ENCODE results near the gene NAT16. TPM values are rescaled to one million over a fixed set of nuclear protein-coding genes. Genes with fewer than 3 reads are reported as not detected.

NAT16 gene
- total RNA-seq, 1 donor from 2014 or later = not detected

DNA sequence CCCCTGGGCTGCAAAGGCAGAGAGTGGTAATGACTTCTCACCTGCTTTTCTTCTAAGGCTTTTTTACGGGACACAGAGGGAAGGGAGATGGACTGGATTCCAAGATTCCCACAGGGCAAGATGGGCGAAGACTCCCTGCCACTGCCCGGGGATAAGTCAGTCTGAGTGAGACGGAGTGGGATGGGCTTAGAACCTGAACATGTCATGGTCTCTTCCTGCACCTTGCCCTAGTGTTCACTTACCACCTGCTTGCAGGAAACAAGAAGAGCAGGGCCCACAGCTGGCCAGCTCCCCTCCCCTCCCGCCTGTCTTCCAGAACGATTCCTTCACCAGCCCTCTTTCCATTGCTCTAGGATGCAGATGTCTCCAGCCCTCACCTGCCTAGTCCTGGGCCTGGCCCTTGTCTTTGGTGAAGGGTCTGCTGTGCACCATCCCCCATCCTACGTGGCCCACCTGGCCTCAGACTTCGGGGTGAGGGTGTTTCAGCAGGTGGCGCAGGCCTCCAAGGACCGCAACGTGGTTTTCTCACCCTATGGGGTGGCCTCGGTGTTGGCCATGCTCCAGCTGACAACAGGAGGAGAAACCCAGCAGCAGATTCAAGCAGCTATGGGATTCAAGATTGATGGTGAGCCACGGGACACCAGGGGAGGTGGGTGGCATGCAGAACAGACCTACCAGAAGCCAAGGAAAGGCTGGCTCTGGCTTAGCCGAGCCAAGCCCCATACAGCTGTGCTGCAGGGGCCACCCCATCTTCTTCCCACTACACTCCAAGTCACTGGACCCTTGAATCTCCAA is 51.9 kb downstream of the NAT16 start:
- H3K4me3 ChIP-seq (ENCODE audit: low read length in 3 of 3) = no peak overlapping the region
- peaks cover 0 to 22% (median 8%) of the 10 kb centered on the region in 3 donors for H3K27me3 ChIP-seq (ENCODE audit: control insufficient read depth in 3 of 3, insufficient read depth in 3 of 3, low read length in 3 of 3)
- peaks cover 23 to 29% (median 26%) of the 10 kb centered on the region in 3 donors for H3K4me1 ChIP-seq (ENCODE audit: control insufficient read depth in 3 of 3, insufficient read depth in 3 of 3, low read length in 3 of 3)
- no peak overlapping the region for H3K27ac ChIP-seq (ENCODE audit: low read depth, low read length)
- no peaks in the 10 kb centered on the region for H3K36me3 ChIP-seq (ENCODE audit: control insufficient read depth in 3 of 3, insufficient read depth in 3 of 3, low read length in 3 of 3)
- no peak overlapping the region for H3K9ac ChIP-seq (ENCODE audit: low read depth in 1 of 3, low read length in 3 of 3)
- H3K9me3 ChIP-seq (ENCODE audit: control insufficient read depth in 3 of 3, low read length in 3 of 3) = no peaks in the 10 kb centered on the region

DNA sequence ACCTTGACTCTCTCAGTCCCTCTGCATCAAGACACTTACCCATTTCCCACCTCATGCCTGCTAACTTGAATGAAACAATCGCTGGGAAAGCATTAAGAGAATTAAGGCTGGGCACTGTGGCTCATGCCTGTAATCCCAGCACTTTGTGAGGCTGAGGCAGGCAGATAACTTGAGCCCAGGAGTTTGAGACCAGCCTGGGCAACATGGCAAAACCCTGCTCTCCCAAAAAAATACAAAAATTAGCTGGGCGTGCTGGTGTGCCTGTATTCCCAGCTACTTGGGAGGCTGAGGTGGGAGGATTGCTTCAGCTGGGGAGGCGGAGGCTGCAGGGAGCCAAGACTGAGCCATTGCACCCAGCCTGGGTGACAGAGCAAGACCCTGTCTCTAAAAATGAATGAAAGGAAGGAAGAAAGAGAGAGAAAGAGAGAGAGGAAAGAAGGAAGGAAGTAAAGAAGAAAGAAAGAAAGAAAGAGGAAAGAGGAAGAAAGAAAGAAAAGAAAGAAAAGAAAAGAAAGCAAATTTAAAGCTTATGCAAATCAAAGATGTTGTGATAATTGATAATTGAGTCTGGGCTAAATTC is 52.5 kb downstream of the NAT16 start:
- Histone ChIP-seq H3K27ac (ENCODE audit: low read depth, low read length) (peak overlapping the region; percentile 75), H3K4me1 (ENCODE audit: control insufficient read depth in 3 of 3, insufficient read depth in 3 of 3, low read length in 3 of 3) (peaks cover 26 to 34% (median 29%) of the 10 kb centered on the region in 3 donors), H3K4me3 (ENCODE audit: low read length in 3 of 3) (peak overlapping the region; percentile 37 to 61 (median 49))

DNA sequence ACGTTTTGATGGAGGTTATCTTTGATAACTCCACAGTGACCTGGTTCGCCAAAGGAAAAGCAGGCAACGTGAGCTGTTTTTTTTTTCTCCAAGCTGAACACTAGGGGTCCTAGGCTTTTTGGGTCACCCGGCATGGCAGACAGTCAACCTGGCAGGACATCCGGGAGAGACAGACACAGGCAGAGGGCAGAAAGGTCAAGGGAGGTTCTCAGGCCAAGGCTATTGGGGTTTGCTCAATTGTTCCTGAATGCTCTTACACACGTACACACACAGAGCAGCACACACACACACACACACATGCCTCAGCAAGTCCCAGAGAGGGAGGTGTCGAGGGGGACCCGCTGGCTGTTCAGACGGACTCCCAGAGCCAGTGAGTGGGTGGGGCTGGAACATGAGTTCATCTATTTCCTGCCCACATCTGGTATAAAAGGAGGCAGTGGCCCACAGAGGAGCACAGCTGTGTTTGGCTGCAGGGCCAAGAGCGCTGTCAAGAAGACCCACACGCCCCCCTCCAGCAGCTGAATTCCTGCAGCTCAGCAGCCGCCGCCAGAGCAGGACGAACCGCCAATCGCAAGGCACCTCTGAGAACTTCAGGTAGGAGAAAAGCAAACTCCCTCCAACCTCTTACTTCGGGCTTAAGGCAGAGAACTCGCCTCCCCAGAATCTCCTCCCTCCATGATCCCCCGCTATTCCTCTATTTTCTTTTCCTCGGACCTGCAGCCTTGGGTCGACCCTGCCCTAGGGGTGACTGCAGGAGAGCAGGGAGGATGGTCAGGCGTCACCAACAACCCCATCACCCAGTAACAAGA is 53.2 kb downstream of the NAT16 start, which contains the start of gene SERPINE1:
TSS of gene SERPINE1 (plus strand) at position 454 of the 809 bp plus-strand sequence. CDS start 1,290 bp downstream, outside the sequence.
- Histone ChIP-seq H3K9ac (ENCODE audit: low read depth in 1 of 3, low read length in 3 of 3) (peak within 1 kb of the TSS; percentile 33 to 45 (median 40)), H3K4me3 (ENCODE audit: low read length in 3 of 3) (peak within 1 kb of the TSS; percentile 37 to 61 (median 49)), H3K27ac (ENCODE audit: low read depth, low read length) (peak within 1 kb of the TSS; percentile 75), H3K36me3 (ENCODE audit: control insufficient read depth in 3 of 3, insufficient read depth in 3 of 3, low read length in 3 of 3) (no peaks in the 10 kb centered on the region), H3K4me1 (ENCODE audit: control insufficient read depth in 3 of 3, insufficient read depth in 3 of 3, low read length in 3 of 3) (peaks cover 31 to 38% (median 34%) of the 10 kb centered on the region in 3 donors), H3K9me3 (ENCODE audit: control insufficient read depth in 3 of 3, low read length in 3 of 3) (no peaks in the 10 kb centered on the region), H3K27me3 (ENCODE audit: control insufficient read depth in 3 of 3, insufficient read depth in 3 of 3, low read length in 3 of 3) (peaks cover 0 to 22% (median 8%) of the 10 kb centered on the region in 3 donors)

More for the DNA sequence above, 52.5 kb downstream of the NAT16 start:
- Histone ChIP-seq H3K9me3 (ENCODE audit: control insufficient read depth in 3 of 3, low read length in 3 of 3) (no peaks in the 10 kb centered on the region), H3K27me3 (ENCODE audit: control insufficient read depth in 3 of 3, insufficient read depth in 3 of 3, low read length in 3 of 3) (peaks cover 0 to 22% (median 8%) of the 10 kb centered on the region in 3 donors), H3K9ac (ENCODE audit: low read depth in 1 of 3, low read length in 3 of 3) (no peak overlapping the region), H3K36me3 (ENCODE audit: control insufficient read depth in 3 of 3, insufficient read depth in 3 of 3, low read length in 3 of 3) (no peaks in the 10 kb centered on the region)

- Histone ChIP-seq H3K27ac (ENCODE audit: low read depth, low read length) (peak overlapping the region; percentile 75), H3K4me3 (ENCODE audit: low read length in 3 of 3) (peak overlapping the region; percentile 37 to 54 (median 49)), H3K27me3 (ENCODE audit: control insufficient read depth in 3 of 3, insufficient read depth in 3 of 3, low read length in 3 of 3) (peaks cover 0 to 22% (median 8%) of the 10 kb centered on the region in 3 donors), H3K9me3 (ENCODE audit: control insufficient read depth in 3 of 3, low read length in 3 of 3) (no peaks in the 10 kb centered on the region), H3K9ac (ENCODE audit: low read depth in 1 of 3, low read length in 3 of 3) (peak overlapping the region in 1 of 3 donors; percentile 45), H3K4me1 (ENCODE audit: control insufficient read depth in 3 of 3, insufficient read depth in 3 of 3, low read length in 3 of 3) (peaks cover 34 to 39% (median 35%) of the 10 kb centered on the region in 3 donors), H3K36me3 (ENCODE audit: control insufficient read depth in 3 of 3, insufficient read depth in 3 of 3, low read length in 3 of 3) (no peaks in the 10 kb centered on the region)
These were observed 54.0 kb downstream of the NAT16 start for GRCh38 chr7:101125989-101126650.

GRCh38 chr7:101124376-101125056 is 55.6 kb downstream of the NAT16 start:
- H3K4me3 ChIP-seq (ENCODE audit: low read length in 3 of 3) = no peak overlapping the region
- H3K9ac ChIP-seq (ENCODE audit: low read depth in 1 of 3, low read length in 3 of 3) = no peak overlapping the region
- H3K9me3 ChIP-seq (ENCODE audit: control insufficient read depth in 3 of 3, low read length in 3 of 3) = no peaks in the 10 kb centered on the region
- peaks cover 0 to 22% (median 8%) of the 10 kb centered on the region in 3 donors for H3K27me3 ChIP-seq (ENCODE audit: control insufficient read depth in 3 of 3, insufficient read depth in 3 of 3, low read length in 3 of 3)
- no peaks in the 10 kb centered on the region for H3K36me3 ChIP-seq (ENCODE audit: control insufficient read depth in 3 of 3, insufficient read depth in 3 of 3, low read length in 3 of 3)
- H3K27ac ChIP-seq (ENCODE audit: low read depth, low read length) = peak overlapping the region; percentile 74
- H3K4me1 ChIP-seq (ENCODE audit: control insufficient read depth in 3 of 3, insufficient read depth in 3 of 3, low read length in 3 of 3) = peaks cover 34 to 39% (median 35%) of the 10 kb centered on the region in 3 donors

DNA sequence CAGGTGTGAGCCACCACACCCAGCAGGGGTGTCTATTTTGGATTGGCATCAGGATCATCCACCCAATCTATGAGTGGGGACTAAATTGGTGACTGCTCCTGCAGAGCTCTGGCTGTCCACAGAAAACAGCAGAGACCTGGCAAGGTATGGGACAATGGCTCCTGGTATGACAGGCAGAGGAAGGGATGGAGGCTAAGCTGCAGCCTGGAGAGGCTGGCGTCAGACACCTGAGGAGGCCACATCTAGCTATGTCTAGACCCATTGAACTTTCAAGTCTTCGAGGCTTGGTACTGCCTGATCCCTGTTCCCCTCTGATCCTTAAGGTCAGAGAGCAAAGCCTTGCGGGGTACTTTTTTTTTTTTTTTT is 56.4 kb downstream of the NAT16 start:
- Histone ChIP-seq H3K9ac (ENCODE audit: low read depth in 1 of 3, low read length in 3 of 3) (no peak overlapping the region), H3K4me1 (ENCODE audit: control insufficient read depth in 3 of 3, insufficient read depth in 3 of 3, low read length in 3 of 3) (peaks cover 34 to 39% (median 35%) of the 10 kb centered on the region in 3 donors), H3K27ac (ENCODE audit: low read depth, low read length) (peak overlapping the region; percentile 83), H3K4me3 (ENCODE audit: low read length in 3 of 3) (no peak overlapping the region), H3K9me3 (ENCODE audit: control insufficient read depth in 3 of 3, low read length in 3 of 3) (no peaks in the 10 kb centered on the region), H3K36me3 (ENCODE audit: control insufficient read depth in 3 of 3, insufficient read depth in 3 of 3, low read length in 3 of 3) (no peaks in the 10 kb centered on the region), H3K27me3 (ENCODE audit: control insufficient read depth in 3 of 3, insufficient read depth in 3 of 3, low read length in 3 of 3) (peaks cover 0 to 22% (median 8%) of the 10 kb centered on the region in 3 donors)

DNA sequence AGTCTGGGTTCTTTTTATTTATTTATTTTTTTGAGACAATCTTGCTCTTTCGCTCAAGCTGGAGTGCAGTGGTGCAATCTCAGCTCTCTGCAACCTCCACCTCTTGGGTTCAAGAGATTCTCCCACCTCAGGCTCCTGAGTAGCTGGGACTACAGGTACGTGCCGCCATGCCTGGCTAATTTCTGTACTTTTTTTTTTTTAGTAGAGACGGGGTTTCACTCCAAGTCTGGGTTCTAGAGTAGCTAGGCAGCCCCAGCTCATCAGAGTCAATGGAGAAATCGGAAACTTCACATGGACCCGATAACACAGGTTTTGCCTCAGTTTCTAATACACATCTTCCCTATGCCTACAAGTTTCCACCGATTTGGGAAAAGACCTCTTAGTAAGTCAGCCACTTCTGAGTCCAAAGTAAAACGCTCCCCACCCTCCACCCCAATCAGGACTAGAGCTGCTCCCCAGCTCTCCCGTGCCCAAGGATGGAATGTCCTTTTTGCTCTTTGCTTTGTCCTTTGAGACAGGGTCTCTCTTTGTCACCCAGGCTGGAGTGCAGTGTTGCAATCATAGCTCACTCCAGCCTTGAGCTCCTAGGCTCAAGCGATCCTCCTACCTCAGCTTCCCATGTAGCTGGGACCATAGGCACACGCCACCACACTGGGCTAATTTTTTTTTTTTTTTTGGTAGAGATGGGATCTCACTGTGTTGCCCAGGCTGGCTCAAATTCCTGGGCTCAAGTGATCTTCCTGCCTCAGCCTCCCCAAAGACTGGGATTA is 57.0 kb downstream of the NAT16 start:
- Histone ChIP-seq H3K27me3 (ENCODE audit: control insufficient read depth in 3 of 3, insufficient read depth in 3 of 3, low read length in 3 of 3) (peaks cover 0 to 20% (median 8%) of the 10 kb centered on the region in 3 donors), H3K9me3 (ENCODE audit: control insufficient read depth in 3 of 3, low read length in 3 of 3) (no peaks in the 10 kb centered on the region), H3K9ac (ENCODE audit: low read depth in 1 of 3, low read length in 3 of 3) (peak overlapping the region in 1 of 3 donors; percentile 81), H3K4me3 (ENCODE audit: low read length in 3 of 3) (no peak overlapping the region), H3K27ac (ENCODE audit: low read depth, low read length) (peak overlapping the region; percentile 83), H3K36me3 (ENCODE audit: control insufficient read depth in 3 of 3, insufficient read depth in 3 of 3, low read length in 3 of 3) (no peaks in the 10 kb centered on the region), H3K4me1 (ENCODE audit: control insufficient read depth in 3 of 3, insufficient read depth in 3 of 3, low read length in 3 of 3) (peaks cover 34 to 35% (median 35%) of the 10 kb centered on the region in 3 donors)

- H3K9me3 ChIP-seq (ENCODE audit: control insufficient read depth in 3 of 3, low read length in 3 of 3) = no peaks in the 10 kb centered on the region
- peak overlapping the region; percentile 83 for H3K27ac ChIP-seq (ENCODE audit: low read depth, low read length)
- H3K4me3 ChIP-seq (ENCODE audit: low read length in 3 of 3) = peak overlapping the region; percentile 60 to 72 (median 70)
- peaks cover 32 to 39% (median 33%) of the 10 kb centered on the region in 3 donors for H3K4me1 ChIP-seq (ENCODE audit: control insufficient read depth in 3 of 3, insufficient read depth in 3 of 3, low read length in 3 of 3)
- peaks cover 0 to 13% (median 8%) of the 10 kb centered on the region in 3 donors for H3K27me3 ChIP-seq (ENCODE audit: control insufficient read depth in 3 of 3, insufficient read depth in 3 of 3, low read length in 3 of 3)
- peak overlapping the region; percentile 65 to 81 (median 76) for H3K9ac ChIP-seq (ENCODE audit: low read depth in 1 of 3, low read length in 3 of 3)
- H3K36me3 ChIP-seq (ENCODE audit: control insufficient read depth in 3 of 3, insufficient read depth in 3 of 3, low read length in 3 of 3) = no peaks in the 10 kb centered on the region
These were observed 57.8 kb downstream of the NAT16 start for GRCh38 chr7:101121991-101122932.

All from skeletal muscle tissue (tissue), 4 donors.